Stimulated activated CD8-positive, alpha-beta memory T cell treated with anti-CD3 and anti-CD28 coated beads, Interleukin-4, amount 100 ng/mL, for 4 hours (primary cell): ENCODE data around the gene ITM2C.

Experiments
- DNase-seq, 2 donors: peaks; one replicate each; pipeline ENCODE4 v3.0.0-alpha.2; 2020; ENCODE audit warnings: low read depth in 2 of 2, low spot score in 1 of 2

Gene ITM2C

GRCh38 chr2:230864605-230865306 is at the start of gene ITM2C:
Gene ITM2C, plus strand, starts transcription at chr2:230864942. Its CDS starts 84 bp downstream, at chr2:230865026.
- peak; percentile 34 to 44 for DNase-seq

DNA sequence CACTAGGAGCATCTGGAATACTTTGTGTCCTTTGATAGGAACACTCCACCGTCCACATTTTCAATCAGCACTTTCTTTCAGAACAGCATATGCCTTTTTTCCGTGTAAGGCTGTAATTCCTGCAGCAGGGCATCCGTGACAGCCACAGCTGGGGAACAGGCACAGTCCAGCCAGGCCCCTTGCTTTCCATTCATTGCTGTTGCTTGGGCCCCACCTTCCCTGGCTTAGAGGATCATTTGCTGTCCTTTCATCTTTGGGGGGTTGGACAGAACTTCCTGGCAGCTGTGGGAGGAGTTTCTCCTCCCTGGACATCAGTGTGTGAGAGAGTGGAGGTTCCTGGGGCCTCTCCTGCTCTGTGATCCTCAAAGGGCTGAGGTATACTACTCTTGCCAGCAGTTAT is 49.7 kb upstream of the ITM2C start:
- no peak for DNase-seq

DNA sequence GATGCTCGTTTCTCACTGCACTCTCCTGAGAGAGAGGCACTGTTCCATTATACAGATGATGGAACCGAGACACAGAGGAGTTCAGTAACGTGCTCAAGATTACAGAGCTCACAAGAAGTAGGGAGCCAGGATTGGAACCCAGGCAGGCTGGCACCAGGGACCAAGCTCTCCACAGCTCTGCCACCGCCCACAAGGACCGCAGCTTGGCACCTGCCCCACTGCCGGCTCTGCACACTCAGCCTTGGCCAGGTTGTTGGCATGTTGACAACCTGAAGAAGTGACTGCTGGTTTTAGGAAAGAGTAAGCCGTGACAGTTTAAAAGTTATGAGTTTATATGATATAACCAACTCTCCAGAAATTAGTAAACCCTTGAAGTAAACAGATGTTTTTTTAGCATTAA is 48.0 kb upstream of the ITM2C start:
- no peak for DNase-seq

DNA sequence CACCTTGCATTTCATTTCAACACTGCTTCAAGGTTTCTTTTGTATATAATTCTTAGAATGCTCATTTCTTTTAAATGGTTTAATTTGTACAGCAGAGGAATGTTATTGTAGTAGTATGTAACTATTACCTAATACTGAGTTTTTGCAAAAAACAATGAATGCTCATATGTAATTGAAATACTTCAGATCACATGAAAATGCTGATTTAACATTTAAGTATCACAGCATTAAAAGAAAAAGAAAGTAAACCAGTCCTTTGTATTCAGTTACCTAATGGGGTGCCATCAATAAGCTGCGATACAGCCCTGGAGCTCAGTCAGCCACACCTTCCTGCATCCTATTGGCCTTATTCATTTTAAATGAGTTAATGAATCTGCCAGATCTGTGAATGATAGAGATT is 45.3 kb upstream of the ITM2C start:
- DNase-seq: no peak

DNA sequence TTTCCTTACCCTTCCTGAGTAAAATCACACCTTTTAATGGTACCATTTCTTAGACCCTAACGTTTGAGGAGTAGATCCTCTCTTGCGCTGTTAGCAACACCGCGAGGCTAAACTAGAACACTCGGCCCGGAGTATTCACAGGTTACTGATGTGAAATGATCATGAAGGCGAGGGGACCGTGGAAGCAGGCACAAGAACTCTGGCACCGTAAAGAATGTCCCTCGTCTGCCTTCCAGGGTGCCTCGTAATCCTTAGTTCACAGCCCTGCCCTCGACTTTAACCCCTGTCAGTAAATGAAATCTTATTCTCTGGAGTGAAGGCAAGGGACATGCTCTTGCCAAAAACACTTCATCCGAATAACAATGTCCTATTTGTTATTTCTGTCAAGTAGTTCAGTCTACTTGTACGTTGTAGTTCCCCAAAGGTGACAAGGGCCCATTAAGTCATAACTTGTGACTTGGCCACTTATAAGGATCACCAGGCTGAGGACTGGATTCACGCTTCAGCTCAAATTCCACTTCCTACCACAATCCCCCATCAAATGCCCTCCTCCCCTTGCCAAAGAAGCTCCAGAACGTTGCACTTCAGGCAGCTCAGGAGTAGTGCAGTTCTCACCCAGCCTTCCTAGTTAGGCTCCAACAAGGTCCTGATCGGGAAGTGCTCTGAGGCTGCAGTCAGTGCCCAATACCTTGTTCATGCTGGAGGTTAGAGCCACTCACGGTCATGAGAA is 43.3 kb upstream of the ITM2C start:
- DNase-seq: no peak

GRCh38 chr2:230821991-230822520 is 42.7 kb upstream of the ITM2C start:
- no peak for DNase-seq

GRCh38 chr2:230823264-230823964 is 41.3 kb upstream of the ITM2C start:
- no peak for DNase-seq

DNA sequence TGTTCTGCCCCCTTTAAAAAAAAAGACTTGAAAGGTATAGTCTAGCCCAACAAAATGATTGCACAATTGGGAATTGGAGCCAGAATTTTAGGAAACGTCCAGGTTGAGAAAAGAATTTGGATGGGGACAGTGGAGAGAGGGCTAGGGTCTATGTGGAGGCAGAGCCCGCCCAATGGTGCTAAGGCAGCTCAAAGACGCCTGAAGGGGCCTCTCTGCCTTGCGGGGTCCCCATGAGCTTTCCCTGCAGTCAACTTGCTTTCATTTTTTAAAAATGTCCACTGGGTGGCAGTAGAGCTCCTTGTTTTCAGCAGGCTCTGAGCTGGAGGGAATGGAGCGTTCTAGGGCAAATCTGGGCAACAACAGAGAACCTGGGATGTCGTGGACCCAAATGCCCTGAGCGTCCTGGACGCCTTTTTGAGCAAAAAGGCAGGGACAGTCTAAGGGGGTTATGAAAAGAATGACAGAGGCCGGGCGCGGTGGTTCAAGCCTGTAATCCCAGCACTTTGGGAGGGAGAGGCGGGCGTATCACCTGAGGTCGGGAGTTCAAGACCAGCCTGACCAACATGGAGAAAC is 40.2 kb upstream of the ITM2C start:
- peak; percentile 10 to 16 for DNase-seq

GRCh38 chr2:230825354-230825753 is 39.4 kb upstream of the ITM2C start:
- no peak for DNase-seq

DNA sequence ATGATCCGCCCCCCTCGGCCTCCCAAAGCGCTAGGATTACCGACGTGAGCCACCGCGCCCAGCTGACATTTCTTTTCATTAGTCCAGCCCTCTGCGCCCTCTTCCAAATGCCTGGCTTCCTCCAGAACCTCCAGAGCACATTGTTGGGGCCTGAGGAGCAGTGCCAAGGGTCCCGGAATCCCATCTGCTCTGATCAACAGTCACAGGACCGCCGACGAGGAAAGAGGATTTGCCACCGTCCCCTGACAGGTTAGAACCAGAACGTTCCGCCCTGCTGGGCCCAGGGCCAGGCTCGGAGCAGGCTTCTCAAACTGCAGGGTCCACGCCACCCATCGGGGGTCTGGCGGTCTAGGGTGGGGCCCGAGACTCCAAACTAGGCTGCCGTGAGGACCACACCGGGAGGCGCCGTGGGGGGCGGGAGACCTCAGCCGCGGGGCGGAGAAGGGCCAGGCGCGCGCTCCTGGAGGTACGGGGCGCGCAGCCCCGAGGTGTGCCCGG is 36.9 kb upstream of the ITM2C start:
- no peak for DNase-seq

DNA sequence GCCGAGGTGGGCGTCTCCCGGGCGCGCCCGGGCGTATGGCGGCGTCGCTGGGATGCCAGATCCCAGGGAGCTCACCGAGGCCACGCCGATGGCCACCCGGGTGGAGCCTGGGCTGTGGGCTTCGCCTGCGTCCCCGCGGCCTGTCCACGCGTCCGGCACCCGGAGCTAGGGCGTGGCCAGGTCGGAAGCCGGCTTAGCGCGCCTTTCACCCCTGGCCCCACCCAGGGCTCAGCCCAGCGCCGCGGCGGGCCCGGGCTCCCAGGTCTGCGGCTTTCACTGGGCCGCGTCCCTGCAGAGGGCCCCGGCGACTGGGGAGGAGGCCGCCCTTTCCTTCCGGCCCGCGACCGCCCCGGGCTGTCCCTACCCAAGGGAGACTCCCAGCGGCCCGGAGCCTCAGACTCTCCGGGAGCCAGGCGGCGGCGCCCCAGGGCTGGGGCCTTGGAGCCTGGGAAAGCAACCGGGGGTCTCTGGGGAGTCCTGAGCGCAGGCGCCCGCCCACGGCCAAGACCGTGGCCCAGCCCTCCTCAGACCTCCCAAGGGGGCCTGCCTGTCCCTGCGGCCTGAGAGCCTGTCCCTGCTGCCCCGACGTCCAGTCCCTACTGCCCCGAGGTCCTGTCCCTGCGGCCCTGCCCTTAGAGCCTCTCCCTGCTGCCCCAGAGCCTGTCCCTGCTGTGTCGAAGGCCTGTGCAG is 36.3 kb upstream of the ITM2C start:
- no peak for DNase-seq

DNA sequence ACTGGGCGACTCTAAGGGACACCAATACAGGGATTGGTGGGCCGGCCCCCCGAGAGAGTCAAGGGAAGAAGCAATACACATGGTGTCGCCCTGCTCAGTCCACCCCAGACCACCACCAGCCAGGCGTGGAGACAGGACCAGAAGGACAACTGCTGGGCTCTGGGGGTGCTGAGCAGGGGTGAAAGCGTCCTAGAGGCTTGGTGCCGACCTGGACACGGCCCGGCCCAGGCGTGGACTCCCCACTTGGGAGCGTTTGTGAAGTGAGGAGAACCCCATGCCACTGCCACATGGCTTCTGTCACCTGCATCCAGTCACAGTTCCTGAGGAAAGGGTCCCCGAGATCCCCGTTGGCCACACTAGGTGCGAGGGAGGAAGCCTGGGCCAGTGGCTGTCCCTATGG is 35.4 kb upstream of the ITM2C start:
- DNase-seq: no peak

- no peak for DNase-seq
These were observed 34.8 kb upstream of the ITM2C start for GRCh38 chr2:230829959-230830358.

DNA sequence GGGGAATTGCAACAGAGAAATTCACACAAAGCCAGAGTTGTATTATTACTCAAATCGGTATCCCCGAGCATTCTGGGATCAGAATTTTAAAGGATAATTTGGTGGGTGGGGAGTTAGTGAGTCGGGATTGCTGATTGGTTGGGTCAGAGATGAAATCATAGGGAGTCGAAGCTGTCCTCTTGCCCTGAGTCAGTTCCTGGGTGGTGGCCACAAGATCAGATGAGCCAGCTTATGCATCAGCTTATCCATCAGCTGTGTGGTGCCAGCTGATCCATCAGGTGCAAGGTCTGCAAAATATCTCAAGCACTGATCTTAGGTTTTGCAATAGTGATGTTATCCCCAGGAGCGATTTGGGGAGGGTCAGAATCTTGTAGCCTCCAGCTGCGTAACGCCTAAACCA is 34.3 kb upstream of the ITM2C start:
- DNase-seq: no peak

GRCh38 chr2:230840301-230840700 is 24.4 kb upstream of the ITM2C start:
- DNase-seq: no peak

GRCh38 chr2:230842473-230842872 is 22.3 kb upstream of the ITM2C start:
- DNase-seq: no peak

DNA sequence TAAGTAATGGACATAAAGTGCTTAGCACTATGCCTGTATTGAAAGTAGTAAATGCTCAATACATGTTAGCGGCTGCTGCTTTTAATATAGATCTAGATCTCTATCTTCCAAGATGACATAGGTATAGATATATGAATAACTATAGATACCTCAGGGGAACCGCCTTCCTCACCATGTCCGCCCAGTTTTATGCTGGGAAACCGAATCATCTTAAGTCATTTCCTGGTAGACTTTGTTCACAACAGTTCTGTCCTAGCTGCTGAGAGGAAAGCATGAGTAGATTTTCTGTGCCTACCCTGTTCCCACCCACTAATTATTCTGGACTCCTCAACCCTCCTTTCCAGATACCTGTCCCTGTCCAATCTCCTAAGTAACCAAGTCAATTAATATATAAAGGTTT is 21.6 kb upstream of the ITM2C start:
- DNase-seq: no peak

- no peak for DNase-seq
These were observed 18.4 kb upstream of the ITM2C start for GRCh38 chr2:230846360-230846759.

- peak; percentile 82 to 90 for DNase-seq
These were observed 16.8 kb upstream of the ITM2C start for GRCh38 chr2:230847883-230848388.

- peak; percentile 29 to 54 for DNase-seq
These were observed 14.9 kb upstream of the ITM2C start for GRCh38 chr2:230849633-230850357.
